Naive thymus-derived CD4-positive, alpha-beta T cell (primary cell): ENCODE results near the gene HNRNPAB. TPM values are rescaled to one million over a fixed set of nuclear protein-coding genes. Genes with fewer than 3 reads are reported as not detected.

Experiments used
- ATAC-seq: fragments of 150-1000 bp; cut with Tn5 transposase; 2 replicates; pipeline ENCODE4 v1.10.0; 2021; ENCODE audit warnings: mild to moderate bottlenecking, moderate library complexity
- CTCF ChIA-PET: fragments of 350-600 bp; sonication (Branson Sonifier 250); formaldehyde crosslinking; loops from one replicate; lab custom pipeline; 2021; ENCODE audit warnings: antibody characterized with exemption; lab: Charles Lee
- POLR2A ChIA-PET: fragments of 350-600 bp; sonication (Branson Sonifier 250); formaldehyde crosslinking; loops from one replicate; lab custom pipeline; 2021; ENCODE audit warnings: antibody characterized with exemption, inconsistent platforms; lab: Charles Lee
- DNase-seq, 9 donors: peaks; one replicate each; pipeline versions ENCODE4 v3.0.0 to v3.0.0-alpha.2; 2020 to 2022; ENCODE audit warnings: mixed read lengths in 1 of 9
- H3K27ac ChIP-seq: one replicate; pipeline ENCODE4 v1.7.0; 2013; ENCODE audit warnings: mild to moderate bottlenecking, low read depth, low read length, moderate library complexity
- H3K27me3 ChIP-seq, 2 donors: one replicate each; pipeline ENCODE4 v1.7.0; 2013; ENCODE audit warnings: low read length in 2 of 2, mild to moderate bottlenecking in 2 of 2, moderate library complexity in 2 of 2; ENCODE audit not compliant: control insufficient read depth in 2 of 2, insufficient read depth in 2 of 2
- H3K36me3 ChIP-seq, 3 experiments: 1 replicate in 2 of 3; 2 replicates in 1 of 3; pipeline ENCODE4 v1.7.0; 2013; ENCODE audit warnings: low read length in 3 of 3, mild to moderate bottlenecking in 3 of 3, moderate library complexity in 1 of 3; ENCODE audit not compliant: insufficient read depth in 3 of 3, control insufficient read depth in 2 of 3
- H3K4me1 ChIP-seq, 2 donors: one replicate each; pipeline ENCODE4 v1.7.0; 2013; ENCODE audit warnings: low read length in 2 of 2, mild to moderate bottlenecking in 2 of 2, moderate library complexity in 1 of 2; ENCODE audit not compliant: control insufficient read depth in 2 of 2, insufficient read depth in 2 of 2
- H3K4me3 ChIP-seq: 2 replicates; pipeline ENCODE4 v1.7.0; 2013; ENCODE audit warnings: mild to moderate bottlenecking, low read length
- H3K9me3 ChIP-seq, 3 experiments: 1 replicate in 2 of 3; 2 replicates in 1 of 3; pipeline ENCODE4 v1.7.0; 2013; ENCODE audit warnings: low read length in 3 of 3; ENCODE audit not compliant: control insufficient read depth in 2 of 3
- H3K27ac Mint-ChIP-seq, 9 donors: one replicate each; pipeline ENCODE4 v1.8.0; 2020 to 2022; ENCODE audit warnings: mixed read lengths in 9 of 9, mild to moderate bottlenecking in 8 of 9, moderate library complexity in 5 of 9, inconsistent platforms in 2 of 9
- H3K27me3 Mint-ChIP-seq, 5 donors: one replicate each; pipeline ENCODE4 v1.8.0; 2021 to 2022; ENCODE audit warnings: mixed read lengths in 5 of 5, mild to moderate bottlenecking in 1 of 5
- H3K36me3 Mint-ChIP-seq, 5 donors: one replicate each; pipeline ENCODE4 v1.8.0; 2020 to 2022; ENCODE audit warnings: mixed read lengths in 5 of 5, mild to moderate bottlenecking in 3 of 5, inconsistent platforms in 1 of 5
- H3K4me1 Mint-ChIP-seq, 7 donors: one replicate each; pipeline ENCODE4 v1.8.0; 2020 to 2022; ENCODE audit warnings: mixed read lengths in 7 of 7, mild to moderate bottlenecking in 3 of 7, inconsistent platforms in 1 of 7
- H3K4me3 Mint-ChIP-seq, 10 donors: one replicate each; pipeline ENCODE4 v1.8.0; 2020 to 2022; ENCODE audit warnings: mild to moderate bottlenecking in 10 of 10, mixed read lengths in 10 of 10, moderate library complexity in 6 of 10, inconsistent platforms in 2 of 10
- H3K9me3 Mint-ChIP-seq, 11 donors: one replicate each; pipeline ENCODE4 v1.8.0; 2020 to 2022; ENCODE audit warnings: mixed read lengths in 11 of 11, mild to moderate bottlenecking in 4 of 11, inconsistent platforms in 1 of 11, moderate library complexity in 1 of 11
- intact Hi-C, 2 donors: fragments of 100-400 bp; cut with micrococcal nuclease; formaldehyde crosslinking; loops; one replicate each; pipeline ENCODE4 v1.15.1; 2023
- polyA plus RNA-seq, 2 donors: library from polyadenylated mRNA; unstranded; fragments of 300-500 nt; fragmentation: Illumina TruSeq; gene quantifications; one replicate each; pipeline ENCODE4 v1.2.3, GENCODE V29; 2021
- total RNA-seq, 6 experiments: library from RNA in 5 of 6; stranded (reverse) in 5 of 6; gene quantifications; 1 replicate in 5 of 6; 2 replicates in 1 of 6; pipeline ENCODE4 v1.2.3 and lab custom pipeline; 2021 to 2026

HNRNPAB gene
- total and polyA plus RNA-seq, 7 experiments from 2014 or later: 40.6 to 197 (median 76.5) TPM

- H3K4me1 Mint-ChIP-seq: no peaks in the 10 kb centered on the region
- H3K4me3 Mint-ChIP-seq: no peak overlapping the region
- H3K9me3 ChIP-seq: no peaks in the 10 kb centered on the region
- H3K4me3 ChIP-seq: no peak overlapping the region
- ChIA-PET POLR2A (no interaction called here), CTCF (interaction anchor here (0.6 kb wide), 1 partner anchor 8 kb away, joined by 4 read pairs; no protein-coding TSS in a partner anchor)
- intact Hi-C loops: no loop called here
- no peaks in the 10 kb centered on the region for H3K27me3 ChIP-seq
- no peak for ATAC-seq
- H3K27me3 Mint-ChIP-seq: no peaks in the 10 kb centered on the region
- no peak overlapping the region for H3K27ac ChIP-seq
- H3K36me3 Mint-ChIP-seq: no peaks in the 10 kb centered on the region
- H3K9me3 Mint-ChIP-seq: peaks cover 0 to 2% (median 0%) of the 10 kb centered on the region in 11 donors
- no peaks in the 10 kb centered on the region for H3K36me3 ChIP-seq
- H3K27ac Mint-ChIP-seq: peak overlapping the region in 2 of 9 donors; percentile 14 to 18
- no peaks in the 10 kb centered on the region for H3K4me1 ChIP-seq
- no peak for DNase-seq
Observed at GRCh38 chr5:178257650-178258049, 53.3 kb downstream of the HNRNPAB start.

DNA sequence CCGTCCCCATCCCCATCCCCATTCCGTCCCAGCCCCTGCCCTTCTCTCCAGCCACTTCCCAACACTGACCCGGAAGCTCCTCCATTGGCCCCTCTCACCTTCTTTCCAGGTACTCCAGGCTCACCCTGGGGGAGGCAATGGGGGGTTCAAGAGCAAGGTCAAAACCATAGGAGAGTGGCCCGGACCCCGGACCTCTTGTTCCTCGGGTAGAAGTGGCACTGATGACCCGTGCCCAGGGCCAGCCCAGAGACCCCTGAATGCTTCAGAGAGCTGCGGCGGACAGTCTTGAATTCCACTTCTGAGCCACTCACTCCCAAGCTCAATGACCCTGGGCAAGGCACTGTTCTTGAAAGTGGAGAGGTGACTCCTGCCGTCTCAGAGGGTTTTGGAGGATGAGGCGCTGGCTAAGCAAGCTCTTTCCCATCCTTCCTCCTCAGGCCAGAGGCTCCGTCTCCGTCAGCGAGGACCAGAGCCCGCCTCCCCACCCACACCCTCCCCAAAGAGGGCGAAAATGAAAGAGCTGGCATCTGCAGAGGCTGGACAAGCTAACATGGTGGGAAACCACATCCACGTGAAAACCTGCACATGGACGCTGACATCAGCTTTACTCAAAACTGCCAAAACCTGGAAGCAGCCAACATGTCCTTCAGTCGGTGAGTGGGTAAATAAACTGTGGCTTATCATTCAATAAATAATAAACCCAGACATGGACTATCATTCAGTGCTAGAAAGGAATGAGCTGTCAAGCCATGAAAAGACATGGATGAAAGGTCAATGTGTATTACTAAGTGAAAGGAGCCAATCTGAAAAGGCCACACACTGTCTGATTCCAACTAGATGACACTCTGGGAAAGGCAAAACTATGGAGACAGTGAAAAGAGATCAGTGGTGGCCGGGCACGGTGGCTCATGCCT is 55.5 kb downstream of the HNRNPAB start:
- peak overlapping the region in 1 of 9 donors; percentile 67 for H3K27ac Mint-ChIP-seq
- H3K36me3 Mint-ChIP-seq: no peaks in the 10 kb centered on the region
- H3K4me3 Mint-ChIP-seq: no peak overlapping the region
- intact Hi-C loops: no loop called here
- no peak overlapping the region for H3K4me3 ChIP-seq
- DNase-seq (no peak), ATAC-seq (no peak)
- no peak overlapping the region for H3K27ac ChIP-seq
- ChIA-PET CTCF (no interaction called here), POLR2A (no interaction called here)
- H3K27me3 ChIP-seq: no peaks in the 10 kb centered on the region
- H3K36me3 ChIP-seq: no peaks in the 10 kb centered on the region
- no peaks in the 10 kb centered on the region for H3K9me3 ChIP-seq
- peaks cover 0 to 6% (median 0%) of the 10 kb centered on the region in 11 donors for H3K9me3 Mint-ChIP-seq
- H3K4me1 Mint-ChIP-seq: no peaks in the 10 kb centered on the region
- no peaks in the 10 kb centered on the region for H3K27me3 Mint-ChIP-seq
- no peaks in the 10 kb centered on the region for H3K4me1 ChIP-seq

Other genes with a start within 250 kb of the HNRNPAB start
- not detected for gene PROP1, start 208.3 kb upstream of the HNRNPAB start, total RNA-seq
- not detected for gene PROP1, start 208.3 kb upstream of the HNRNPAB start, polyA plus RNA-seq
- 1 to 10 TPM in 3 of 5 experiments, under 1 TPM in 2; 0.79 to 3.5 (median 2.1) TPM for gene N4BP3, start 91.0 kb upstream of the HNRNPAB start, total RNA-seq
- gene N4BP3, start 91.0 kb upstream of the HNRNPAB start, polyA plus RNA-seq: 1 to 10 TPM in 1 of 2 donors, under 1 TPM in 1; 0.19 to 1.1 TPM
- 10 to 100 TPM; 21.0 to 42.7 (median 23.3) TPM for gene RMND5B, start 73.5 kb upstream of the HNRNPAB start, total RNA-seq
- gene RMND5B, start 73.5 kb upstream of the HNRNPAB start, polyA plus RNA-seq: 10 to 100 TPM; 41.8 to 56.8 TPM
- 100 to 1,000 TPM in 1 of 5 experiments, 10 to 100 TPM in 4; 50.5 to 149 (median 70.5) TPM for gene NHP2, start 50.6 kb upstream of the HNRNPAB start, total RNA-seq
- 100 to 1,000 TPM; 226 to 231 TPM for gene NHP2, start 50.6 kb upstream of the HNRNPAB start, polyA plus RNA-seq
- not detected for gene GMCL2, start 17.2 kb upstream of the HNRNPAB start, total RNA-seq
- gene GMCL2, start 17.2 kb upstream of the HNRNPAB start, polyA plus RNA-seq: not detected
- 100 to 1,000 TPM; 107 to 265 (median 176) TPM for gene PHYKPL, start 28.3 kb downstream of the HNRNPAB start, total RNA-seq
- gene PHYKPL, start 28.3 kb downstream of the HNRNPAB start, polyA plus RNA-seq: 10 to 100 TPM; 38.8 to 50.2 TPM